ENCODE data around the gene AGO4. TPM values are rescaled to one million over a fixed set of nuclear protein-coding genes. Genes with fewer than 3 reads are reported as not detected.

Gene AGO4
- total RNA-seq = 10 to 100 TPM; 20.0 to 27.4 (median 22.4) TPM

DNA sequence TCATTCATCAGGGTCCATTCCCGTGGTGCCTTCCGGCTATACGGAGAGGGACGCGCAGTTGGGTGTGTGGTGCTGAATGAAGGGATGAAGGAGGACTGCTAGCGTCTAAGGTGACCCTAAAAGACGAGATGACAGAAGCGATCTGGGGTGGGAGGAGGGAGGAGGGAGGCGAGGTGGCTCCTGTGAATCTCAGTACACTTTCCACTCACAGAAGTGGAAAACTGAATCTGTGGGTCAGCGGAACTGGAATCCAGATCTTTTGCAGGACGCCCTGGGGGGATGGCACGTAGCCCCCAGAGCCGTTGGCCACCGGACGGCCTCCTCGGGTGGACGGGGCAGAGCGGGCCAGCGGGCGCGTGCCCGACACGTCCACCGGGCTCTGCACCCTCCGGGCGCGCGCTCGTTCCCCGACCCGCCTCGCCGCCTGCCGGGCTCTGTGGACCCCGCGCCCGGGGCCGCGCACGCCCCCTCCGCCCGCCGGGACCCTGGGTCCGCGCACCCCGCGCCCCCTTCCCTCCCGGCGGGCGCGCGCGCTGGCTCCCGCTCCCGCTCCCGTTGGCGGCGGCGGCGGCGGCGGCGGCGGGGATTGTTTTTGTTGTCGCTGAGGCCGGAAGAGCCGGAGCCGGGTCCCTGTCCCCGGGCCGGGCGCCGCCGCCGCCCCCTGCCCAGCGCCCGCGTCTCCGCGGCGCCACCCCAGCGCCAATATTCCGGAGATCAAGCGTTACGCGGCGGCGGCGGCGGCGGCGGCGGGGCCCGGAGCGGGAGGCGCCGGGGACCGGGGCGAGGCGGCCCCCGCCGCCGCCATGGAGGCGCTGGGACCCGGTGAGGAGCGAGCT lies at the start of gene AGO4:
Gene AGO4 (plus strand): TSS at position 403 of the 836 bp plus-strand sequence. CDS start 401 bp downstream, at position 804.
- H3K36me3 ChIP-seq = no peaks in the 10 kb centered on the region
- peak within 1 kb of the TSS; percentile 89 to 94 for H3K27ac ChIP-seq
- intact Hi-C loops (cut with DNase I; ENCODE audit: low total_unique reads) = no loop called here
- H3K27me3 ChIP-seq = no peaks in the 10 kb centered on the region
- peak in 1 of 3 donors; percentile 46 for TF ChIP-seq POLR2AphosphoS5 (IDR thresholded peaks at IDR 0.05)
- TF ChIP-seq, protein P1, sequence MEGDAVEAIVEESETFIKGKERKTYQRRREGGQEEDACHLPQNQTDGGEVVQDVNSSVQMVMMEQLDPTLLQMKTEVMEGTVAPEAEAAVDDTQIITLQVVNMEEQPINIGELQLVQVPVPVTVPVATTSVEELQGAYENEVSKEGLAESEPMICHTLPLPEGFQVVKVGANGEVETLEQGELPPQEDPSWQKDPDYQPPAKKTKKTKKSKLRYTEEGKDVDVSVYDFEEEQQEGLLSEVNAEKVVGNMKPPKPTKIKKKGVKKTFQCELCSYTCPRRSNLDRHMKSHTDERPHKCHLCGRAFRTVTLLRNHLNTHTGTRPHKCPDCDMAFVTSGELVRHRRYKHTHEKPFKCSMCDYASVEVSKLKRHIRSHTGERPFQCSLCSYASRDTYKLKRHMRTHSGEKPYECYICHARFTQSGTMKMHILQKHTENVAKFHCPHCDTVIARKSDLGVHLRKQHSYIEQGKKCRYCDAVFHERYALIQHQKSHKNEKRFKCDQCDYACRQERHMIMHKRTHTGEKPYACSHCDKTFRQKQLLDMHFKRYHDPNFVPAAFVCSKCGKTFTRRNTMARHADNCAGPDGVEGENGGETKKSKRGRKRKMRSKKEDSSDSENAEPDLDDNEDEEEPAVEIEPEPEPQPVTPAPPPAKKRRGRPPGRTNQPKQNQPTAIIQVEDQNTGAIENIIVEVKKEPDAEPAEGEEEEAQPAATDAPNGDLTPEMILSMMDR (IDR thresholded peaks at IDR 0.05) = no peak
- peak in 1 of 2 donors; percentile 55 for DNase-seq (ENCODE audit: low spot score in 2 of 2)
- H3K9me3 ChIP-seq = no peaks in the 10 kb centered on the region
- peak within 1 kb of the TSS; percentile 88 to 93 (median 92) for H3K4me3 ChIP-seq
- peaks cover 3 to 10% of the 10 kb centered on the region in 2 donors for H3K4me1 ChIP-seq

DNA sequence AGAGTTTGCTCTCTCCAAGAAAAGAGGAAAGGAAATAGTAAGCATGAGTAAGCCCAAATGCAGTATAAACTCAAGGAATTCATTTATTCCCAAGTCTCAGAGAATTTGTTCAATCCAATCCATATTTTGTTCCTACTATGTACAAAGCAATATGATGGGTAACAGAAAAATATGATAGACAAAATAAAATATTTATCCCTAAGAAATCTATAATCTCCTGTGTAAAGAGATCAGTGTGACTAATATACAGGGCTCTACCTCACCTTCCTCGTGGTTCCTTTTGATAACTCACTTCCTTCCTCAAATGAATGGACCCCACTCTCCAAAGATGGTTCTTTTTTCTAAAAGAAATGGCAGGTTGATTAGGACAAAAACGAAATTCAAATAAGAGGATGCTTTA lies 45.7 kb upstream of the AGO4 start:
- H3K4me1 ChIP-seq = no peaks in the 10 kb centered on the region
- H3K27me3 ChIP-seq = no peaks in the 10 kb centered on the region
- H3K4me3 ChIP-seq = no peak overlapping the region
- no peak for DNase-seq (ENCODE audit: low spot score in 2 of 2)
- TF ChIP-seq POLR2A (IDR thresholded peaks at IDR 0.05) = no peak
- TF ChIP-seq POLR2AphosphoS5 (IDR thresholded peaks at IDR 0.05) = no peak
- TF ChIP-seq, protein P1 (IDR thresholded peaks at IDR 0.05) = no peak
- H3K9me3 ChIP-seq = no peaks in the 10 kb centered on the region
- no peak overlapping the region for H3K27ac ChIP-seq
- H3K36me3 ChIP-seq = no peaks in the 10 kb centered on the region
- intact Hi-C loops (cut with DNase I; ENCODE audit: low total_unique reads) = no loop called here

DNA sequence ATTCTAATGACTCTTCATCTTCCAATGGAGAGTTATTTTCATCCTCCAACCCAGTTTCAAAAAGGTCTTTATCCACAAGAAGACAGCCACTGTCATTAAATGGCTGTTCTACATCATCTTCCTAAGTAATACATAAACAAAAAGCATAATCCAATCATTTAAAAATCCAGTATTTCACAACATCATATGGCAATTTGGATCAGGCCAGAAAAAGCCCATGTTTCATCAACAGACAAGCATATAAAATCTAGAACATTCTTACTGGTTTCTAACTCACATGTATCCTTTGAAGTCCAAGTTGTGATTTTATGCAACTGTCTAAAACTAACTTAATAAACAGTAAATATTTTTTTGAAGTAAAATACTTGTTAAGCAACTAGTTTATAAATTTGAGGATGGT lies 44.6 kb upstream of the AGO4 start:
- TF ChIP-seq, protein P1 (IDR thresholded peaks at IDR 0.05) = no peak
- TF ChIP-seq POLR2A (IDR thresholded peaks at IDR 0.05) (no peak), POLR2AphosphoS5 (IDR thresholded peaks at IDR 0.05) (no peak)
- Histone ChIP-seq H3K4me3 (no peak overlapping the region), H3K36me3 (no peaks in the 10 kb centered on the region), H3K27ac (no peak overlapping the region), H3K9me3 (no peaks in the 10 kb centered on the region), H3K4me1 (no peaks in the 10 kb centered on the region), H3K27me3 (no peaks in the 10 kb centered on the region)
- intact Hi-C loops (cut with DNase I; ENCODE audit: low total_unique reads) = no loop called here
- DNase-seq (ENCODE audit: low spot score in 2 of 2) = no peak

GRCh38 chr1:35764283-35764682 lies 43.5 kb upstream of the AGO4 start:
- H3K9me3 ChIP-seq = no peaks in the 10 kb centered on the region

More at GRCh38 chr1:35764283-35764682, 43.5 kb upstream of the AGO4 start:
- TF ChIP-seq, protein P1 (IDR thresholded peaks at IDR 0.05) = no peak
- TF ChIP-seq POLR2A (IDR thresholded peaks at IDR 0.05) = no peak
- TF ChIP-seq POLR2AphosphoS5 (IDR thresholded peaks at IDR 0.05) = no peak
- Histone ChIP-seq H3K4me3 (no peak overlapping the region), H3K36me3 (no peaks in the 10 kb centered on the region), H3K27ac (no peak overlapping the region), H3K4me1 (no peaks in the 10 kb centered on the region), H3K27me3 (no peaks in the 10 kb centered on the region)
- intact Hi-C loops (cut with DNase I; ENCODE audit: low total_unique reads) = no loop called here
- DNase-seq (ENCODE audit: low spot score in 2 of 2) = no peak
